ENCODE measurements around the gene DUOX1. TPM values are rescaled to one million over a fixed set of nuclear protein-coding genes. Genes with fewer than 3 reads are reported as not detected.
A peak's percentile ranks its signal among the peaks of the same experiment; 100 is the strongest.

DUOX1 gene
- total and polyA plus RNA-seq, 9 of the 15 experiments (the other 6 are each of a cell fraction or from before 2014, with no cell fraction given) = 0.01 to 0.22 (median 0.01) TPM; not detected in 6

GRCh38 chr15:45138814-45139765 lies 9.3 kb downstream of the DUOX1 start (continued):
- no peak for TF ChIP-seq ZNF318 (IDR thresholded peaks at IDR 0.05; ENCODE audit: borderline replicate concordance in 1 of 2, low read depth in 1 of 2)
- no peak for TF ChIP-seq ZMIZ1 (IDR thresholded peaks at IDR 0.05; ENCODE audit: low read depth in 2 of 2, low read length in 2 of 2)
- no peak for TF ChIP-seq SMAD1 (IDR thresholded peaks at IDR 0.05; ENCODE audit: low read depth, low read length, partially characterized antibody)
- peak; percentile 30; the same call in 1 of the 2 replicates for TF ChIP-seq NR2C2 (CRISPR knock-in tag; IDR thresholded peaks at IDR 0.05)
- peak; percentile 46; the same call in 1 of the 2 replicates for TF ChIP-seq NR2C2 (tag; IDR thresholded peaks at IDR 0.05)
- no peak for TF ChIP-seq NFYB (IDR thresholded peaks at IDR 0.05; ENCODE audit: extremely low read depth, insufficient read length)
- TF ChIP-seq FOXO4 (CRISPR knock-in tag; IDR thresholded peaks at IDR 0.05) = no peak
- TF ChIP-seq XRCC3 (IDR thresholded peaks at IDR 0.05) = no peak
- no peak for TF ChIP-seq ZNF75A (CRISPR knock-in tag; IDR thresholded peaks at IDR 0.05)
